RWPE2 (cell line): Measurements from ENCODE around the gene ARFGEF2.

ENCODE experiments used
- ATAC-seq: fragments of 200-7000 bp; cut with Tn5 transposase; 3 replicates; pipeline ENCODE4 v1.9.1; 2021; ENCODE audit warnings: low read depth
- DNase-seq: peaks from one replicate; pipeline ENCODE4 v3.0.0-alpha.2; 2020; ENCODE audit warnings: low spot score
- H3K27ac ChIP-seq: fragments of 450-650 bp; 2 replicates; pipeline ENCODE4 v1.5.1; 2017; ENCODE audit warnings: mild to moderate bottlenecking; ENCODE audit not compliant: poor library complexity, severe bottlenecking
- H3K27me3 ChIP-seq: fragments of 250-450 bp; sonication (Bioruptor Pico); 2 replicates; pipeline ENCODE4 v1.5.1; 2021; ENCODE audit warnings: mild to moderate bottlenecking, moderate library complexity; ENCODE audit not compliant: insufficient read depth, poor library complexity, severe bottlenecking
- H3K36me3 ChIP-seq: fragments of 250-450 bp; sonication (Bioruptor Pico); 2 replicates; pipeline ENCODE4 v1.5.1; 2020; ENCODE audit warnings: low read depth, mild to moderate bottlenecking, moderate library complexity
- H3K4me1 ChIP-seq: fragments of 250-450 bp; sonication (Bioruptor Pico); 2 replicates; pipeline ENCODE4 v1.5.1; 2021; ENCODE audit warnings: mild to moderate bottlenecking, moderate library complexity; ENCODE audit not compliant: insufficient read depth, poor library complexity, severe bottlenecking
- H3K4me3 ChIP-seq: fragments of 250-450 bp; sonication (Bioruptor Pico); 2 replicates; pipeline ENCODE4 v1.5.1; 2021; ENCODE audit warnings: mild to moderate bottlenecking, moderate library complexity; ENCODE audit not compliant: severe bottlenecking
- H3K9me3 ChIP-seq: fragments of 250-450 bp; sonication (Bioruptor Pico); 2 replicates; pipeline ENCODE4 v1.5.1; 2021; ENCODE audit warnings: mild to moderate bottlenecking, moderate library complexity; ENCODE audit not compliant: severe bottlenecking
- CTCF ChIP-seq: fragments of 450-650 bp; IDR thresholded peaks from one replicate; pipeline ENCODE4 v1.5.1; 2017; ENCODE audit warnings: mild to moderate bottlenecking, moderate library complexity; ENCODE audit not compliant: poor library complexity, severe bottlenecking

ARFGEF2 gene

GRCh38 chr20:48951041-48951440, 29.5 kb downstream of the ARFGEF2 start:
- Histone ChIP-seq H3K36me3 (peaks cover 88% of the 10 kb centered on the region), H3K4me1 (peaks cover 2% of the 10 kb centered on the region), H3K27me3 (no peaks in the 10 kb centered on the region), H3K9me3 (no peaks in the 10 kb centered on the region), H3K4me3 (no peak overlapping the region), H3K27ac (no peak overlapping the region)
- DNase-seq = peak; percentile 61
- TF ChIP-seq CTCF = no peak
- ATAC-seq = no peak

GRCh38 chr20:48951646-48952045, 30.1 kb downstream of the ARFGEF2 start:
- H3K9me3 ChIP-seq = no peaks in the 10 kb centered on the region
- no peak for TF ChIP-seq CTCF
- H3K4me3 ChIP-seq = no peak overlapping the region
- H3K27ac ChIP-seq = no peak overlapping the region
- ATAC-seq = no peak
- DNase-seq = no peak
- no peaks in the 10 kb centered on the region for H3K4me1 ChIP-seq
- H3K36me3 ChIP-seq = peaks cover 94% of the 10 kb centered on the region
- H3K27me3 ChIP-seq = no peaks in the 10 kb centered on the region

- Histone ChIP-seq H3K36me3 (peaks cover 95% of the 10 kb centered on the region), H3K27ac (no peak overlapping the region), H3K27me3 (no peaks in the 10 kb centered on the region), H3K4me3 (no peak overlapping the region), H3K9me3 (no peaks in the 10 kb centered on the region), H3K4me1 (no peaks in the 10 kb centered on the region)
- TF ChIP-seq CTCF = no peak
- DNase-seq (no peak), ATAC-seq (no peak)
These were observed 31.1 kb downstream of the ARFGEF2 start for GRCh38 chr20:48952656-48953055.

- no peak overlapping the region for H3K27ac ChIP-seq
- no peak overlapping the region for H3K4me3 ChIP-seq
- ATAC-seq (no peak), DNase-seq (peak; percentile 7)
- H3K36me3 ChIP-seq = peaks cover 92% of the 10 kb centered on the region
- no peak for TF ChIP-seq CTCF
- no peaks in the 10 kb centered on the region for H3K27me3 ChIP-seq
- H3K4me1 ChIP-seq = no peaks in the 10 kb centered on the region
- H3K9me3 ChIP-seq = no peaks in the 10 kb centered on the region
These were observed 32.1 kb downstream of the ARFGEF2 start for GRCh38 chr20:48953653-48954052.

- ATAC-seq = no peak
- H3K4me3 ChIP-seq = no peak overlapping the region
- DNase-seq = no peak
- H3K27ac ChIP-seq = no peak overlapping the region
- no peaks in the 10 kb centered on the region for H3K27me3 ChIP-seq
- no peak for TF ChIP-seq CTCF
- H3K9me3 ChIP-seq = no peaks in the 10 kb centered on the region
- H3K36me3 ChIP-seq = peaks cover 90% of the 10 kb centered on the region
- peaks cover 8% of the 10 kb centered on the region for H3K4me1 ChIP-seq
These were observed 34.5 kb downstream of the ARFGEF2 start for GRCh38 chr20:48956052-48956451.
